IPS DF 4.7 (cell line): ENCODE measurements around the gene C20orf202.
"Not testable (repeated sequence)": the region's sequence is repeated elsewhere in the genome, so short reads cannot be mapped to it uniquely, and the experiment has no call there.

Experiments
- DNase-seq: peaks from one replicate; pipeline ENCODE4 v3.0.0-alpha.2; 2013; ENCODE audit warnings: low spot score; ENCODE audit errors: extremely low read depth

C20orf202 gene

DNA sequence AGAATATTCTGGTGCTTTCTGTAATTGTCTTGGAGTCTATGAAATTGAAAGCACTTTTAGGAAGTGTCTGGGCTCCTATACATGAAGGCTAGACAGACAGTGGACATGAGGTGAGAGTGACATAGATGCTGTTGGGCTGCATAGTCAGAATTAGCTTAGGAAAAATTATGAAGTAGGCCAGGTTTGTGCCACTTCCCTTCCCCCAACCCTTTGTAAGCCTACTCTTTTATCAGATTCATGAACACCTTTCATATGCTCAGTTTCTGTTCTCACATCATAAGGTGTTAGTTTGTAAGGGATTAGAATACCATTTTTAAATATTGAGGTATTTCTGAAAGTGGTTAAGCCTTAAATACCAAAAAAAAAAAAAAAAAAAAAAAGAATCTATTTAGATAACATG is 44.4 kb downstream of the C20orf202 start:
- DNase-seq: no peak

DNA sequence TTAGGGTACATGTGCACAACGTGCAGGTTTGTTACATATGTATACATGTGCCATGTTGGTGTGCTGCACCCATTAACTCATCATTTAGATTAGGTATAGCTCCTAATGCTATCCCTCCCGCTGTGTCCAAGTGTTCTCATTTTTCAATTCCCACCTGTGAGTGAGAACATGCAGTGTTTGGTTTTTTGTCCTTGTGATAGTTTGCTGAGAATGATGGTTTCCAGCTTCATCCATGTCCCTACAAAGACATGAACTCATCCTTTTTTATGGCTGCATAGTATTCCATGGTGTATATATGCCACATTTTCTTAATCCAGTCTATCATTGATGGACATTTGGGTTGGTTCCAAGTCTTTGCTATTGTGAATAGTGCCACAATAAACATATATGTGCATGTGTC is 47.0 kb downstream of the C20orf202 start:
- not testable (repeated sequence) for DNase-seq

DNA sequence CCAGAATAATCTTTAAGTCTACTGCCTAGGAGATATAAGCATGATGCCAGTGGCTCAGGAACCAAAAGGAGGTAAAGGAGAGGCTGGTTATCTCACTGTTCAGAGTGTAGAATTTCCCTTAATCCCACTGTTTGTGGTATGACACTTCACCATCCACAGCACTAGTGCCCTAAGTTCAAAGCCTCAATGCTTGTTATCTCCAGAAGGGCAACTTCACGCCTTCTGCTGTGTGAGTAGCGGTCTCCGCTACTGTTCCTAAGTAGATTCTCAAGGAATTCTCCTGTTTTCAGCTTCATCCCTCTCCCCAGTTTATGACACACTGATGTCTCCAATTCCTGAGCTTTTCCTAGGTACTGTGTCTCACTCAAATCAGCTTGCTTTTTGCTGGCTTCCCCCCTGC is 49.2 kb downstream of the C20orf202 start:
- no peak for DNase-seq

DNA sequence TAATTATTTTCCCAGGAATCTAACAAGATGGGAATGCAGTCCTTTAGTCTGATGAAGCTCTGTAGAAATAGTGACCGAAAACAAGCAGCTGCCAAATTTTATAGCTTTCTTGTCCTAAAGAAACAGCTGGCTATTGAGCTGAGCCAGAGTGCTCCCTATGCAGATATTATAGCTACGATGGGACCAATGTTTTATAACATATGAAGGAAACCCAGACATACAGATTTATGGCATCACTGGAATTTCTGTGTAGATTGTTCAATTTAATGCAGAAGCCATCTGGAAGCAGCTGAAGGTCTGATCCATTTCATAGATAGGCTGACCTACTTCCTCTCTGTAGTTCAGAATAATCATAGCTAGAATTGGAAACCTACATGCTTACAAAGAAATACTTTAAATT is 51.0 kb downstream of the C20orf202 start:
- DNase-seq: no peak

- DNase-seq: no peak
These were observed 52.4 kb downstream of the C20orf202 start for GRCh38 chr20:1255675-1256074.
